PC-3 (cell line): ENCODE results near the gene BDKRB1. TPM values are rescaled to one million over a fixed set of nuclear protein-coding genes. Genes with fewer than 3 reads are reported as not detected.

Experiments
- ATAC-seq: fragments of 200-7000 bp; cut with Tn5 transposase; 2 replicates; pipeline ENCODE4 v1.9.1; 2020; ENCODE audit warnings: mild to moderate bottlenecking, moderate library complexity
- BruUV-seq: library from RNA; stranded (reverse); fragments of 400-500 nt; replicated peaks from 2 replicates; lab custom pipeline; 2021; lab: Mats Ljungman, UMichigan
- CTCF ChIA-PET: fragments of 300-600 bp; sonication (Branson Sonifier 250); formaldehyde crosslinking; loops from one replicate; lab custom pipeline; 2022; ENCODE audit warnings: antibody characterized with exemption; lab: Charles Lee
- POLR2A ChIA-PET: fragments of 300-600 bp; sonication (Branson Sonifier 250); formaldehyde crosslinking; loops from one replicate; lab custom pipeline; 2022; ENCODE audit warnings: antibody characterized with exemption; ENCODE audit not compliant: unreplicated experiment; lab: Charles Lee
- DNase-seq: peaks from one replicate; pipeline ENCODE4 v3.0.0-alpha.2; 2015
- H2AFZ ChIP-seq: fragments of 300-600 bp; sonication (generic); 2 replicates; pipeline ENCODE4 v1.6.0; 2016; ENCODE audit warnings: antibody characterized with exemption, low read length
- H3F3A ChIP-seq: fragments of 300-600 bp; sonication (generic); one replicate; pipeline ENCODE4 v1.6.0; 2017; ENCODE audit warnings: antibody characterized with exemption, low read length, control low read depth, mild to moderate bottlenecking; ENCODE audit not compliant: unreplicated experiment
- H3K27ac ChIP-seq: fragments of 300-600 bp; sonication (generic); 2 replicates; pipeline ENCODE4 v1.5.1; 2016; ENCODE audit warnings: mild to moderate bottlenecking, low read length
- H3K27me3 ChIP-seq: fragments of 300-600 bp; sonication (generic); 2 replicates; pipeline ENCODE4 v1.6.1; 2016; ENCODE audit warnings: low read length, mixed read lengths
- H3K36me3 ChIP-seq: fragments of 300-600 bp; sonication (generic); 2 replicates; pipeline ENCODE4 v1.6.1; 2016; ENCODE audit warnings: low read depth, mixed run types, low read length, mixed read lengths
- H3K4me1 ChIP-seq: fragments of 300-600 bp; sonication (generic); 2 replicates; pipeline ENCODE4 v1.5.1; 2016; ENCODE audit warnings: low read length; ENCODE audit not compliant: insufficient read depth
- H3K4me2 ChIP-seq: fragments of 300-600 bp; sonication (generic); 2 replicates; pipeline ENCODE4 v1.6.0; 2016; ENCODE audit warnings: low read length
- H3K4me3 ChIP-seq: fragments of 300-600 bp; sonication (generic); 2 replicates; pipeline ENCODE4 v1.5.1; 2016; ENCODE audit warnings: mild to moderate bottlenecking, low read length, mixed read lengths
- H3K79me2 ChIP-seq: fragments of 300-600 bp; sonication (generic); 2 replicates; pipeline ENCODE4 v1.6.1; 2017; ENCODE audit warnings: low read length, mixed read lengths
- H3K9ac ChIP-seq: fragments of 300-600 bp; sonication (generic); 2 replicates; pipeline ENCODE4 v1.6.0; 2016; ENCODE audit warnings: mild to moderate bottlenecking, low read length
- H3K9me2 ChIP-seq: fragments of 300-600 bp; sonication (generic); replicated peaks from 2 replicates; pipeline ENCODE4 v1.6.1; 2016; ENCODE audit warnings: mixed run types, low read length, mixed read lengths
- H3K9me3 ChIP-seq: fragments of 300-600 bp; sonication (generic); 2 replicates; pipeline ENCODE4 v1.6.1; 2016; ENCODE audit warnings: low read length, mixed read lengths
- H4K20me1 ChIP-seq: fragments of 300-600 bp; sonication (generic); 2 replicates; pipeline ENCODE4 v1.6.1; 2016; ENCODE audit warnings: low read length, mixed read lengths
- EZH2 ChIP-seq: fragments of 300-600 bp; sonication (generic); IDR thresholded peaks from one replicate; pipeline ENCODE4 v1.6.1; 2017; ENCODE audit warnings: antibody characterized with exemption, mild to moderate bottlenecking, low read length; ENCODE audit not compliant: unreplicated experiment
- EZH2phosphoT487 ChIP-seq: fragments of 300-600 bp; sonication (generic); IDR thresholded peaks from 2 replicates; pipeline ENCODE4 v1.6.1; 2018; ENCODE audit warnings: mild to moderate bottlenecking, antibody characterized with exemption, low read length, borderline replicate concordance
- intact Hi-C: fragments of 100-400 bp; cut with micrococcal nuclease; formaldehyde crosslinking; loops from 2 replicates; pipeline ENCODE4 v1.9.0; 2023
- total RNA-seq: library from RNA; depleted of rRNA; stranded (reverse); fragments of >200 nt; gene quantifications from 2 replicates; pipeline ENCODE4 v1.2.3, GENCODE V29; 2014
- TF ChIP-seq, protein P1 (sequence below): fragments of 300-600 bp; sonication (generic); conservative IDR thresholded peaks from 2 replicates; pipeline ENCODE4 v1.5.1; 2017; ENCODE audit warnings: antibody characterized with exemption, low read depth, mild to moderate bottlenecking, low read length

Gene BDKRB1
- total RNA-seq, 1 experiment from 2014 or later = 0.69 TPM

DNA sequence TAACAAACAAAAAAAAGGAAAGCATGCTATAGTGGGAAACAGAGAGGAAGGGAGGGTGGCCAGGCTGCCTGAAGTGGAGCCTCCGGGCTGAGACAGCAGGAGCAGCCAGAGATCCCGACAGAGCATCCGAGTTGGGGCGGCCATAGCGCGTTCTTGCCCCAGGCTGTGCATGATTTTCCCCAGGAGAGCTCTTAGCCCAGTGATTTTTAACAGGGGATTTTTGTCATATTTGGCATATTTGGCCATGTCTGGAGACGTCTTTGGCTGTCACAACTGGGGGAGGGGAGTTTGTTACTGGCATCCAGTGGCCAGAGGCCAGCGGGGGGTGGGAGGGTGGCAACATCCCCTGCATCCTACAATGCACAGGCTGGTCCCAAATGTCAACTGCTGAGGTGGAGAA is 23.6 kb downstream of the BDKRB1 start:
- H2AFZ ChIP-seq = no peak overlapping the region
- ChIA-PET POLR2A (no interaction called here), CTCF (interaction anchor here (0.6 kb wide), 1 partner anchor 10 kb away, joined by 3 read pairs; no protein-coding TSS in a partner anchor)
- no peak overlapping the region for H3K4me2 ChIP-seq
- H3F3A ChIP-seq = no peaks in the 10 kb centered on the region
- H3K9ac ChIP-seq = no peak overlapping the region
- H3K4me3 ChIP-seq = no peak overlapping the region
- no peaks in the 10 kb centered on the region for H3K4me1 ChIP-seq
- no peaks in the 10 kb centered on the region for H3K36me3 ChIP-seq
- no peak for DNase-seq
- intact Hi-C loops = no loop called here
- TF ChIP-seq EZH2phosphoT487 (no peak), EZH2 (no peak)
- TF ChIP-seq, protein P1, sequence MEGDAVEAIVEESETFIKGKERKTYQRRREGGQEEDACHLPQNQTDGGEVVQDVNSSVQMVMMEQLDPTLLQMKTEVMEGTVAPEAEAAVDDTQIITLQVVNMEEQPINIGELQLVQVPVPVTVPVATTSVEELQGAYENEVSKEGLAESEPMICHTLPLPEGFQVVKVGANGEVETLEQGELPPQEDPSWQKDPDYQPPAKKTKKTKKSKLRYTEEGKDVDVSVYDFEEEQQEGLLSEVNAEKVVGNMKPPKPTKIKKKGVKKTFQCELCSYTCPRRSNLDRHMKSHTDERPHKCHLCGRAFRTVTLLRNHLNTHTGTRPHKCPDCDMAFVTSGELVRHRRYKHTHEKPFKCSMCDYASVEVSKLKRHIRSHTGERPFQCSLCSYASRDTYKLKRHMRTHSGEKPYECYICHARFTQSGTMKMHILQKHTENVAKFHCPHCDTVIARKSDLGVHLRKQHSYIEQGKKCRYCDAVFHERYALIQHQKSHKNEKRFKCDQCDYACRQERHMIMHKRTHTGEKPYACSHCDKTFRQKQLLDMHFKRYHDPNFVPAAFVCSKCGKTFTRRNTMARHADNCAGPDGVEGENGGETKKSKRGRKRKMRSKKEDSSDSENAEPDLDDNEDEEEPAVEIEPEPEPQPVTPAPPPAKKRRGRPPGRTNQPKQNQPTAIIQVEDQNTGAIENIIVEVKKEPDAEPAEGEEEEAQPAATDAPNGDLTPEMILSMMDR = no peak
- H3K9me3 ChIP-seq = no peaks in the 10 kb centered on the region
- no peak for ATAC-seq
- H3K9me2 ChIP-seq = no peaks in the 10 kb centered on the region
- no peaks in the 10 kb centered on the region for H4K20me1 ChIP-seq
- BruUV-seq = no TSS peak
- no peaks in the 10 kb centered on the region for H3K79me2 ChIP-seq
- no peaks in the 10 kb centered on the region for H3K27me3 ChIP-seq
- no peak overlapping the region for H3K27ac ChIP-seq

DNA sequence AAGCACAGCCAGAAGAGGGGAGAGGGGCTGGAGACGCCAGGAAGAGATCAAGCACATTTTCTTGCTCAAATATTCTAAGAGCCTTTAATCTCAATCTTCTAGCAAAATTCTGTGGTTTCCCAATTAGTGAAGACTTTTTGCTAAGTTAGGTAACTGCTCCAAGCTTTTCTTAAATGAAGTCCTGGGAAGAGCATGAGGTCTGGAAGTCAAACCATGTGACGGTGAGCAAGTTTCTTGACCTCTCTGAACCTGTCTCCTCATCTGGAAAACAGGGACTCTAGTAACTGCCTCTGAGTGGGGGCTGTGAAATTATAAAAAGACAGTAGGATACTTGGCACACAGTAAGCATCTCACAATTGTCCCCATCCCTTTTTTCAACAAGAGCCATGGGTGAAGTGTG is 24.1 kb downstream of the BDKRB1 start:
- H3K36me3 ChIP-seq = no peaks in the 10 kb centered on the region
- no peak overlapping the region for H3K27ac ChIP-seq
- ChIA-PET POLR2A (no interaction called here), CTCF (no interaction called here)
- H3K4me1 ChIP-seq = no peaks in the 10 kb centered on the region
- no peak for ATAC-seq
- H3K4me3 ChIP-seq = no peak overlapping the region
- intact Hi-C loops = no loop called here
- no peak overlapping the region for H3K9ac ChIP-seq
- H2AFZ ChIP-seq = no peak overlapping the region
- no peaks in the 10 kb centered on the region for H3K79me2 ChIP-seq
- no peaks in the 10 kb centered on the region for H4K20me1 ChIP-seq
- no peaks in the 10 kb centered on the region for H3K9me3 ChIP-seq
- DNase-seq = no peak
- BruUV-seq = no TSS peak
- no peaks in the 10 kb centered on the region for H3F3A ChIP-seq
- TF ChIP-seq, protein P1 = no peak
- no peak for TF ChIP-seq EZH2
- TF ChIP-seq EZH2phosphoT487 = no peak
- H3K9me2 ChIP-seq = no peaks in the 10 kb centered on the region
- H3K4me2 ChIP-seq = no peak overlapping the region
- H3K27me3 ChIP-seq = no peaks in the 10 kb centered on the region

DNA sequence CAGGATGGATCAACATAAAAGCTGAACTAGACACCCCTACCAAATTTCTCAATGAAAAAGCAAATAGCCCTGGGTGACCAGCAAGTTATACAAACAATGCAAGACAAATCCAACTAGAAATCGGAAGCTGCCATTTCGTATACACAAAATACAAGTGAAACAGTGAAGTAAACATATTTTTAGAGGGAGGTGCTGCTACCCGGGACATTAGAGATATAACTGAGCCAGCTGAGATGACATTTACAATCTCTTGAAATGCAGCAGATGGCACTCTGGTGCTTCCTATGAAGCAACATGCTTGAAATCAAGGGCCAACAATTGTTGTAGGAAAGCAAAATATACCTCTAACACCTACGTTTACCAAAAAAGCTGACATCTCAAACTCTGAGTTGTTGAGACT is 25.5 kb downstream of the BDKRB1 start:
- H3F3A ChIP-seq = no peaks in the 10 kb centered on the region
- H3K9me3 ChIP-seq = no peaks in the 10 kb centered on the region
- DNase-seq = no peak
- TF ChIP-seq, protein P1 = peak; percentile 17; the same call in 1 of the 2 replicates
- TF ChIP-seq EZH2 (no peak), EZH2phosphoT487 (no peak)
- H3K27ac ChIP-seq = no peak overlapping the region
- no peak overlapping the region for H3K4me3 ChIP-seq
- no peak overlapping the region for H3K4me2 ChIP-seq
- H3K36me3 ChIP-seq = peaks cover 3% of the 10 kb centered on the region; the same call in 1 of the 2 replicates
- no peak overlapping the region for H3K9ac ChIP-seq
- CTCF ChIA-PET = no interaction called here
- H3K79me2 ChIP-seq = no peaks in the 10 kb centered on the region
- no TSS peak for BruUV-seq
- intact Hi-C loops = no loop called here
- no peaks in the 10 kb centered on the region for H3K27me3 ChIP-seq
- H2AFZ ChIP-seq = no peak overlapping the region
- no peaks in the 10 kb centered on the region for H3K4me1 ChIP-seq
- POLR2A ChIA-PET = no interaction called here
- H3K9me2 ChIP-seq = no peaks in the 10 kb centered on the region
- ATAC-seq = no peak
- no peaks in the 10 kb centered on the region for H4K20me1 ChIP-seq
